ENCODE measurements around the gene SLC1A7.
A peak's percentile ranks its signal among the peaks of the same experiment; 100 is the strongest.

The SLC1A7 gene

DNA sequence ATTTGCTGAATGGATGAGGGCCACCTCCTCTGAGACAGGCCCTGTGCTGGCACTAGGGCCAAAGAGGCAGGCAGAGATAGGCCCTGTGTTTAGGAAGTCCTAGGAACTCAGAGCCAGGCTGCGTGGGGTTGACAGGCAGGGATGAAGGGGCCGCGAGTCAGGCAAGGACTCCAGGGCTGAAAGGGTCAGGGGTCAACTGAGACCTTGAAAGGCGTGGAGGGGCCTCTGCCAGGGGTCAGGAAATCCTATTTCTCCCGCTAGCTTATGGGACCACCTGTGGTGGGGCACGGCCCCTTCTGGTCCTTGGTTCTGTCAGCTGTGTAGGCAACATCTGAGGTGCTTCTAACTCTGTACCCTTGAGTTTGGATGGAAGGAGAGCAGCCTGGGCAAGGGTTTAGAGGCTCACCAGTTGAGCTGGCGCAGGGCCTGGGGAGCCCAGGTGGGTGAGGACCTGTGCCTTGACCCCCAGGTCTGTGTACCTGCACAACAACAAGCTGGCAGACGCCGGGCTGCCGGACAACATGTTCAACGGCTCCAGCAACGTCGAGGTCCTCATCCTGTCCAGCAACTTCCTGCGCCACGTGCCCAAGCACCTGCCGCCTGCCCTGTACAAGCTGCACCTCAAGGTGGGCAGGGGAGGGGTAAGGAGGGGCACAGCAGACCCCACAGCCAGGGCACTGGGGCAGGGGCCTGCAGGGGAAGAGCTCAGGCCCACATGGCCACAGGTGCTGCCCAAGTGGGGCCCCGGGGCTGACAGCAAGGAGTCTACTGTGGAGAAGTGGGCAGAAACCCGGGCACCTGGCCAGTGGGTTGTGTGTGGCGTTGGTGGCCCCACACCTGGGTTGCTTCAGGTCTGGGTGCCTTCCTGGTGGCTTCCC, 65.5 kb downstream of the SLC1A7 start:
- no peak for DNase-seq (ENCODE audit: low read depth in 1 of 2, low spot score in 1 of 2)

DNA sequence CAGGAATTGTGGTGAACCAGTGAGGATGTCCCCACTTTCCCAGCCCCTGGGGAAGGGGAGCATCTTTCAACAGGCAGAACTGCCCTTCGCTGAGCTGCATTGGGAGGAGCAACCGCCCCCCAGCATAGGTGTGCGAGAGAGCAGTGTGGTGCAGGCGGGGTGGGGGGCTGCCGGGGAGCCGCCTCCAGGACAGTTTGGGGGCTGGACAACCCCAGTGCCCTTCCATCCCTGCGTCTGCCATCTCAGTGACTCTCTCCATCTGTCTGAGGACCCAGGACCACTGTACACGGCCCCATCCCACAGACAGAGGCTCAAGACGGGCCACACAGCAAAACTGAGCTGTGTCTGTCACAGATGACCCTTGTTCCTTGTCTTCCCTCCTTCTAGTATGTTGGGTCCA, 66.3 kb downstream of the SLC1A7 start:
- DNase-seq (ENCODE audit: low read depth in 1 of 2, low spot score in 1 of 2): no peak

DNA sequence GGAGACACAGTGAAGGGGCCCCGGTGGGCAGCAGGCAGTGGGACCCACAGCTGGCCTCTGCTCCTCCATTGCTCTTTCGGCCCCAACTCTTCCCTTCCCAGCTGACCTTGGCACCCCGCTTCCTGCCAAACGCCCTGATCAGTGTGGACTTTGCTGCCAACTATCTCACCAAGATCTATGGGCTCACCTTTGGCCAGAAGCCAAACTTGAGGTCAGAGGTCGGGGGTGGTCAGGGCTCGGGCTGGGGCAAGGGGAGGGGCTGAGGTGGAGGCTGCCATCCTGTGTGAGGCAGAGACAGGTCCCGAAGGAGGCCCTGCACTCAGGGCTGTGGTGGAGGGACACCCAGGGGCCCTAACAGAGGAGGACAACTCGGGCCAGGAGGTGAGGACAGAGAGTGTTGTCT, 66.7 kb downstream of the SLC1A7 start:
- no peak for DNase-seq (ENCODE audit: low read depth in 1 of 2, low spot score in 1 of 2)

DNA sequence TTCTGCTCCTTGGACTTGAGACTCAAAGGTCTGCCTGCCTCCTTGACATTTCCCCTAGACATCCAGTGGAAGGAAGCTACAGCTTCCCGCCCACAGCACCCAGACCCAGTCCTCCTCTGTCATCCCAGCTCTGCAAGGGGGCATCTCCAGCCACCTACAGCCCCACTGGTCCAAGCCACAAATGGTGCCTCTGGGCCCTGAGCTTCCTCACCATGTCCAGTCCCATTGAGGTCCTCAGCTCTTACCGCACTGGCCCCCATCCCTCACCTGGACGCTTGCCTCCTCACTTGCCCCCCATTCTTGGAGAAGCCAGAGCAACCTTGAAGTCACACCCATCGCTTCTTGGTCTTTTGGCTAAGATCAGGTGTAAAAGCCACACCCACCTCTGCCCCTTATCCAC, 67.2 kb downstream of the SLC1A7 start:
- no peak for DNase-seq (ENCODE audit: low read depth in 1 of 2, low spot score in 1 of 2)

DNA sequence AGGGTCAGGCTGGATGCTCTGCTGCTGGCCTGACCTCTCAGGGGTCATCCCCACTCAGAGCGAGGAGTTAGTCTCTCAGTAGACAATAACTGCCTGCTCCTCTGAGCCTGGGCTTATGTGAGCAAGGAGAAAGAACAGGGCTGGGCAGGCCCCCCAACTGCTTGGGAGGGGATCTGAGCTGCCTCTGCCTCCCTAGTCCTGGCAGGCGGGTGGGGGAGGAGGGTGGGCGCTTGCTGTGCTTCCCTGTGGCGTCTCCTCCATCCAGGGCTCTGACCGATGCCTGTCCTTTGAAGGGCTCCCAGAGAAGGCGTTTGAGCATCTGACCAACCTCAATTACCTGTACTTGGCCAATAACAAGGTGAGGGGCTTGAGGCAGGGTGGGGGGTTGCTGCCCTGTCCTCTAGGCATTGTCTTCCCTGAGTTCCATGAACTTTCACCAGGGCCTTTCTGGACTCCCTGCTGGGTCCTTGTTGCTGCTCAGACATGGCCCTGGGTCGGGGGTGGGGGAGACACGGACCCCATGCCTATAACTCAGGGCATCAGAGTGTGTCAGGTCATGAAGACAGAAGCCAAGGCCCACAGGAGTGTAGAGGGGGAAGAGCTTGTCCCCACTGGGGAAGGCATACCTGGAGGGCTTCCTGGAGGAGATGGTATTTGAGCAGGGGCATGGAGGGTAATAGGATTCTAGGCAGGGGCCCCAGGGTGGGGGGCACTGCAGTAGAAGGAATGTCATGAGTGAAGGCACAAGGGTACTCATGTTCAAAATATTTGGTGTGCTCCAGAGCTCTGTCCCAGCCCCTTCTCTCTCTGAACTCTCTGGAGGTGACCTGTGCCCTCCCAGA, 67.9 kb downstream of the SLC1A7 start:
- DNase-seq (ENCODE audit: low read depth in 1 of 2, low spot score in 1 of 2): no peak

DNA sequence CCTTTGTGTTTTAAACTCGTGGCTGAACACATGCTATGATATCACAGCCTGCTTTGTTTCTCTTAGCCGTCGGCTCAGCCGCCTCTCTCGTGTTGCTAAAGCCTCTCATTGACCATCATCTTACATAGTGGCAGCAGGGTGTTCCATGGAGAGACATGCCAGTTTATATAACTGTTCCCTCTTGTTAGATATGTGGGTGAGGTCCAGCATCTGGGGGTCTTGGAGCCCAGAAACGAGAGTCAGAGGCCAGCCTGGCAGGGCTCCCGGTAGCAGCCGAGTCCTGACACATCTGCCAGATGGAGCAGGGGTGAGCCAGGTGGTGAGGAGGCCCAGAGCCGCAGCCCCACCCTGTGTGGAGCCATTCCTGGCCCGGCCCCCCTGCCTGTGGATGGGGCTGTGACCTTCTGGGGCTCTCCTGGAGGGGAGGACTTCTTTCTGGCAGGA, 68.5 kb downstream of the SLC1A7 start:
- DNase-seq (ENCODE audit: low read depth in 1 of 2, low spot score in 1 of 2): peak in 1 of 2 donors; percentile 1

DNA sequence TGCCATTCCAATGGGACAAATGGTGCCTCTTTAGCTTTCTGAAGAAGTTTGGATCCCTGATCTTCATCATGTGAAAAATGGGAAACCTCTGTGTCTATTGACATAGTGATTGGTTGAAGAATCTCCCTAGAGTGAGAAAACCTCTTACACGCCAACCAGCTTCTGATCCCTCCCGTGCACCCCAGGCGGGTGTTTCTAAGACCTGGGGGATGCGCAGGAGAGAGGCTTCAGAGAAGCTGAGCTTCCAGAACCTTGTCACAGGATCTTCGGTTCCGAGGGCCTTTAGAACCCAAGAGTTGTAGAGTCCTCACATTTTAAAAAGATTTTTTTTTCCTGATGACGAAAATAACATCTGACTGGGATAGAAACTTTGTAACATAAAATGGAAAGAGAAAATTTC, 69.2 kb downstream of the SLC1A7 start:
- no peak for DNase-seq (ENCODE audit: low read depth in 1 of 2, low spot score in 1 of 2)

DNA sequence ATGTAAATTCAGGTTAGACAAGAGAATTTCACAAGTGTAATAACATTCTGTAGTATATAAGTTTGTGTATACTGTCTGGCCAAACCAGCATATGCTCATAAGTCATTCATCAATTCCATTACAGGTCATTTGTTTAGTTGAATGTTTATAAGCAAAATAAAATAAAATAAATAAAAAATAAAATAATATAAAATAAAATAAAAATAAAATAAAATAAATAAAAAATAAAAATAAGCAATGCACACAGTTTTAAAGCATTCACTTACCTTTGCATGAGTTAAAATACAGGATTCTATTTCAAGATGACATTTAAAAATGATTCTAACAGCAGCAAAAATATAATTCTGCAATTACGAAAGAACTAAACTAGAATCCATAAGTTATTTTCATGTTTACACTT, 70.5 kb downstream of the SLC1A7 start:
- no peak for DNase-seq (ENCODE audit: low read depth in 1 of 2, low spot score in 1 of 2)

DNA sequence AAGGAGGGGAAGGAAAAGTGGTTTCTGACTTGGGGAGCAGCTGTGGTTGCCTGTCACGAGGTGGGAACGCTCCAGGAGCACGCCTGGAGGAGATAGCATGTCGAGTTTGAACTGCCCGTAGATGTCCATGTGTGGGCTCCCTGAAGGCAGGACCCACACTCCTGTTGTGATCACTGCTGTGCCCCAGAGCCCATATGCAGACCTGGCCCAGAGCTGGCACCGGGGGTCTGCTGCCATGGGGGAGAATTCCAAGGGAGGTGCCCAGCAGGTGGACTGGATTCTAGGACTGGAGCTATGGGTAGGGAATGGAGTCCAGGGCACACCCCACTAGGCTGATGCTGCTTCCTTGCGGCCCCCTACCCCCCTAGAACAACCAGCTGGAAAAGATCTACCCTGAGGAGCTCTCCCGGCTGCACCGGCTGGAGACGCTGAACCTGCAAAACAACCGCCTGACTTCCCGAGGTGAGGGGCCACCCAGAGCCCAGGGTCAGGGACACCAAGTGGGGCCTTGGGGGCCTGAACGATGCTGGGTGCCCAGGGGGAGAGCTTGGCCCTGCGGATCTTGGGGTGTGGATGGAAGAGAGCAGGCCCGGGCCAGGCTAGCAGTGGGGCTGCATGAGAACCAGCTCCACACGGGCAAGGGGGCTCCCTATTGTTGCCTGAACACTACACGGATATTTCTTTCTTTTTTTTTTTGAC, 71.1 kb downstream of the SLC1A7 start:
- peak in 1 of 2 donors; percentile 2 for DNase-seq (ENCODE audit: low read depth in 1 of 2, low spot score in 1 of 2)

DNA sequence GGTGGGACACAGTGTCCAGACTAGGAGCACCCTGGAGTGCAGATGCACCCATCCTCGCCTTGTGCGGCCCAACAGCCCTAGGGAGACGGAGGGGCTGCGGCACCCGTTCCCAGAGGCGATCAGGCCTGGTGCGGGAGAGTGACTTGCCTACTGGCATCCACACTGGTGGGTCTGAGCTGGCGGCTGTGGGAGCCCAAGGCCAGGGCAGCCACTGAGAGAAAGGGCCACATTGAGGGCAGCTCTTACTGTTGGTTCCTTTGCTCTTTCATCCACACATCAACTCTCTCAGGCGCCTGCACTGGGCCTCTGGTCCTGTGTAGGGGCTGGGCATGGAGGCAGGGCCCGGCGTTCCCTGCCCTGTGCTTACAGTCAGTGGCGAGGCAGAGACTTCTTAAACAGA, 71.8 kb downstream of the SLC1A7 start:
- peak in 1 of 2 donors; percentile 1 for DNase-seq (ENCODE audit: low read depth in 1 of 2, low spot score in 1 of 2)

DNA sequence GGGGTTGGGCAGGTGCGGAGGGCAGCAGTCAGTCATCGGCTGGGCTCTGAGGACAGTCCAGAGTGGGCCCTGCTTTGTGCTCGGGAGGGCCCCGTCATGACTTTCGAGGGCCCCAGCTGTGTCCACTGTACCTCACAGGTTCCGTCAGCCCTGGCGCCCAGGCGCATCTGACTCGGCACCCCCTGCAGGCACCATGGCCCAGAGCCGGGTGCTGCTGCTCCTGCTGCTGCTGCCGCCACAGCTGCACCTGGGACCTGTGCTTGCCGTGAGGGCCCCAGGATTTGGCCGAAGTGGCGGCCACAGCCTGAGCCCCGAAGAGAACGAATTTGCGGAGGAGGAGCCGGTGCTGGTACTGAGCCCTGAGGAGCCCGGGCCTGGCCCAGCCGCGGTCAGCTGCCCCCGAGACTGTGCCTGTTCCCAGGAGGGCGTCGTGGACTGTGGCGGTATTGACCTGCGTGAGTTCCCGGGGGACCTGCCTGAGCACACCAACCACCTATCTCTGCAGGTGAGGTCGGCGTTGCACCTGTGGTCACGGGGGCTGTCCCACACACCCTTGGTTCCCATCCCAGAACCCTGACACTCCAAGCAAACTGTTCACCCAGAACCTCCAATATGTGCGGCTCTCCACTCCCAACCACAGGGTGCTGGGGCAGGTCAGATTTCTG, 72.6 kb downstream of the SLC1A7 start:
- no peak for DNase-seq (ENCODE audit: low read depth in 1 of 2, low spot score in 1 of 2)

DNA sequence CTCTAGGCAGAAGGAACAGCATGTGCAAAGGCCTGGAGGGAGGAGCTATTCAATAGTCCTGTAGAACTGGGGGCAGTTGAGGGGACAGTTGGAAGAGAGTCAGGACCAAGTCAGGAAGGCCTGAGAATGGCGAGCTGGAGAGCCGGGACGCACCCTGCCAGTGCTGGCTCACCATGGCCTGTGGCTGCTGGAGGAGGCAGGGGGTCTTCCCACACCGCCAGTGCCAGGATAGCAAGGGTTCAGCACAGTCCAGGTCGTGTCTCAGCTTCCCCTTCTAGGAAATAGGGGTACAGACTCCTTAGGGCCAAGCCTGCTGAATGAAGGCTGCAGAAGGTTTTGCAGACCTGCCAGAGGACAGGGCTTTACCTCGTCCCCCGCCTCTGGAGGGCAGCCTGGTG, 73.2 kb downstream of the SLC1A7 start:
- no peak for DNase-seq (ENCODE audit: low read depth in 1 of 2, low spot score in 1 of 2)

DNA sequence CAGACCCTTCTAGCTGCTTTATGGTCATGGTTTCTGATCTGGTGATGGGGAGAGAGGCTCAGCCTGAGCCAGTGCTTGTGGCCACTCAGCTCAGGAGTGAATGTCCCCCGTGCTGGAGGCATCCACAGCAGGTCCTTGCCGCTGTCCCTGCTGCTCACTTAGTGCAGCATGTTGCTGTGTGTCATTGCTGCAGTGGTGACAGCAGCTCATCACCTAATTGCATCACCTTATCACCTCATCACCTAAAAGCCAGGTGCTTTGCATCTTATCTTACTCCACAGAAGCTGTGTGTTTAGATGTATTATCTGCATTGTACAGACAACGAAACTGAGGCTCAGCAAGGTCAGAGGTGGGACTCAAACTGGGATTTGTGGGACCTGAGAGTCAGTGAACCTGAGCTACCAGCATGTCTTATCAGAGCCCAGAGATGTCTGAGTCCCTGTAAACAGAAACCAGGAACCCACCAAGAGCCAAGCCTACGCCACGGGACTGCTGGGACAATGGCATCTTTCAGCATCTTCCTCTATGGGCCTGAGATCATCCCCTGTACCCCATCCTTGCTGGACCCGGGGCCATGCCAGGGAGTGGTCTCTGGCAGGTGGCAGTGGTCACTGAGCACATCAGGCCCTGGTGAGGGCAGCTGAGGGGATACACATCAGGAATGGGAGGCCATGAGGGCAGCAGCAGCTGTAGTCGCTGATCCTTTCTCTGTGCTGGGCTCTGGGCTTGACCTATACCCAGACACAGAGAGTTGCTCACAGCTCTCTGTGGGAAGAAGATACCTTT, 73.9 kb downstream of the SLC1A7 start:
- no peak for DNase-seq (ENCODE audit: low read depth in 1 of 2, low spot score in 1 of 2)

DNA sequence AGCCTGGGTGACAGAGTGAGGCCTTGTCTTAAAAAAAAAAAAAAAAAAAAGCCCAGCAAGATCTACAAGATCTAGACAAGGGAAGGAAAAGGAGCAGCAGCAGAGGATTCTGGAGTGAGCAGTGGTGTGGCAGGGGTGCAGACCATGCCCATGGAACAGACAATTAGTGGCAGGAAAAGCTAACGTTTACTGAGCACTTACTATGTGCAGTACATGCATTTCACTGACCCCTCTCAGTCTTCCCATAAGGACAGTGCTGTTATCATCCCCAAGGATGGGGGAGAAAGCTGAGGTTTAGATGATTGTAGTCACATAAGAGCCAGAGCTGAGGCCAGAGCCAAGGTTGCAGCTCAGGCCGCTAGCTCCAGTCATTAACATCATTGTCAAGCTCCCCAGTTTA, 74.6 kb downstream of the SLC1A7 start:
- DNase-seq (ENCODE audit: low read depth in 1 of 2, low spot score in 1 of 2): no peak

DNA sequence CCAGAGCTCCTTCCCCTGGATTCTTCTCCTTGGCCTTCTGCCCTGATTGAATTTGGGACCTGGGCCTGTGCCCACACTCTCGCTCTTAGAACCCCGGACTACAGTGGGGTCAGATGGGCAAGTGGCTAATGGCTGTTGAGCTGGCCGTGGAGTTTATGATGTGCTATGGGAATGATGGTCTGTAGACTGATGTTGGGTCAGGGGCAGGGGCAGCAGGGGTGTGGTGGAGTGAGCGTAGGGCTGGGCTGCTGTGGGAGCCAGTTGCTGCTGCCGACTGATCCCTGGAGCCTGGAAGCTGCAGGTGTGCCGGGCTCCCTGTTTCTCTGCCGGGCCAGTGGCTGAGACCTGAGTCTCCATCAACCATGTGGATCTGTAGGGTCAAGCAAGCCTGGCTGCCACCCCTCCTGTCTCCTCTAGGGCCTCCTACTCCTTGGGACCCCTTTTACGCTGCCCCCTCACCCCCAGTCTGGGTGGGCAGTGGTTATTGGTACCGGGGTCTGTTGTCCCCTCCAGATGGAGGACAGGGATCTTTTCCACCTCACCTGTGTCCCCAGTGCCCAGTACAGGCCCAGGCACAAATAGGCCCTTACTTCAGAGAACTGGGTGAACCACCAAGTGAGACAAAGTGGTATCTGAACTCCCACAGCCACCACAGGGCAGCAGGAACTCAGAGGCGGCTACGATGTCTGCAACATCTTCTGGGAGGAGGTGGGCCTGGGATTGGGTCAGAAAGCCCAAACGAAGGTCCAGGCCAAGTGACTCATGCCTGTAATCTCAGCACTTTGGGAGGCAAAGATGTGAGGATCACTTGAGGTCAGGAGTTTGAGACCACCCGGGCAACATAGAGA, 75.3 kb downstream of the SLC1A7 start:
- no peak for DNase-seq (ENCODE audit: low read depth in 1 of 2, low spot score in 1 of 2)

DNA sequence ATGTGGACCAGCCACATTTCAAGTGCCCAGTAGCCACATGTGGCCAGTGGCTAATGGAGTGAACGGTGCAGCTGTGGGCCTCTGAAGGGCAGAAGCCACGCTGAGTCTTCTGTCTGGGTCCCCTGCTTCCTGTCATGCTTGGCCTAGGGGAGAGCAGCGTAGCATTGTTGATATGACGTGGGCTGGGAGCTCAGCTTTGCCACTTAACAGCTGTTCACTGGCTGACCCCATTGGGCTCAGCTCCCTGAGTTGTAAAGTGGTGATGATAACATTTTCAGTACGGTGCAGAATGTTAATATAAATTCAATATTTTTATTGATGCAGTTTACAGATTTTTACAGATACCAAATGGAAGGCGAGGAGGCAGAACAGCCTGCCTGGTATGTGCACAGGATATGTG, 76.0 kb downstream of the SLC1A7 start:
- no peak for DNase-seq (ENCODE audit: low read depth in 1 of 2, low spot score in 1 of 2)

DNA sequence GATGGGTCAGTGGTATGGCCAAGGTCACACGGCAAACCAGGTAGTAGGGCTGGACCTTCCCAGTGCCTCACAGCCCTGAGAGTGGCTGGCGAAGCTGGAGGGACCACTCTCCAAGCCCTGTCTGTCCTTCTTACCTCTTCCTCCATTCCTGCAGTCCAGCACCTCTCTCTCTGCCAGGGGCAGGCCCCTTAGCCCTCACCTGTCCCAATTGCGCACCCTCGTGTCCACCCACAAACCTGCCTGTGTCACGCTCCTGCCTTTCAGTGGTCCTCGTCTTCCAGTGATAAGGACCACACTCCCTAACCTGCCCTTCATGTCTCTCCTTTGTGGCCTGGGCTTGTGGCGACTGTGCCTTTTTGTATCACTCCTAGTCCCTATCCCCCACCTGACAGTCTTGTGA, 77.0 kb downstream of the SLC1A7 start:
- DNase-seq (ENCODE audit: low read depth in 1 of 2, low spot score in 1 of 2): no peak

DNA sequence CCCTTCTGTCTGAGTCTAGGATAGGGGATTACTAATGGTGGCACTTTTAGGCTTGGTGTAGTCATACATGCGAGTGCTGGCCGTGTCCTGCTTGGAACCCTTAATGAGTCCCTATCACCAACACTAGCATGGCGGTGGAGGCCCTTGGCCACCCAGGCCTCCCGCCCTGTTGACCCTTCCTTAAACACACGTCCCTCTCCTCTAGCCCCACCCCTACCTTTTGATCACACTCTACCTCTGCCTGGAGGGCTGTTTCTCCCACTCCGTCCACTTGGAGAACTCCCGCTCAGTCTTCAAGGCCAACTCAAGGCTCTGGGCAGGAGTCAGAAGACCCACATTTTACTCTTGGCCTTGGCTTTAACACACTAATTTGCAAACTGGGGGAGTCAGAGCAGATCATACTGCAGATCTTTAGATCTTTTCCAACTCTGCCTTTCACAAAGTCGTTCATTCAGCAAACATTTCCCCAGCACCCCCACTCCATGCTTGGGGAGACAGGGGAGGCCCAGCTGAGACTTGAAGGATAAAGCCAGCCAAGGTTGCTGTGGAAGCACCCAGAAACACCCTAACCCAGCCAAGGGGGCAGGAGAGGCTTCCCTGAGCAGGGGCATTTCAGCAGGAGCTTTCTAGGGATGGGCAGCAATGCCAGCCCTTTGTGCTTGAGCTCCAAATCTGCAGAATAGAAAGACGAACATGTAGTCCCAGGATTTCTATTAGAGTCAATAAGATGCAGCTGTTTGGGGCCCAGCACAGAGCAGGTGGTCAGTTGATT, 78.5 kb downstream of the SLC1A7 start:
- DNase-seq (ENCODE audit: low read depth in 1 of 2, low spot score in 1 of 2): no peak
